Iris pigment epithelial cell (primary cell): ENCODE results near the gene GH2.
A peak's percentile ranks its signal among the peaks of the same experiment; 100 is the strongest.
"Not testable (repeated sequence)": the region's sequence is repeated elsewhere in the genome, so short reads cannot be mapped to it uniquely, and the experiment has no call there.

ENCODE experiments used
- DNase-seq: peaks from one replicate; pipeline ENCODE4 v3.0.0-alpha.2; 2011; ENCODE audit warnings: low read depth

The GH2 gene

GRCh38 chr17:63911041-63911635 lies 29.4 kb upstream of the GH2 start, which contains the start of gene CSHL1:
CSHL1 (minus strand) TSS chr17:63911258; CDS start chr17:63911196, 62 bp downstream.
- no peak for DNase-seq

GRCh38 chr17:63910096-63910495 lies 28.4 kb upstream of the GH2 start:
- DNase-seq: no peak

- DNase-seq: not testable (repeated sequence)
Observed at GRCh38 chr17:63909586-63909985, 27.8 kb upstream of the GH2 start.

- peak; percentile 11 for DNase-seq
Observed at GRCh38 chr17:63907161-63907778, 25.5 kb upstream of the GH2 start.

GRCh38 chr17:63904796-63905195 lies 23.1 kb upstream of the GH2 start:
- not testable (repeated sequence) for DNase-seq

- peak; percentile 3 for DNase-seq
Observed at GRCh38 chr17:63903787-63904201, 22.1 kb upstream of the GH2 start.

GRCh38 chr17:63901971-63902370 lies 20.2 kb upstream of the GH2 start:
- not testable (repeated sequence) for DNase-seq

GRCh38 chr17:63898899-63899798 lies 17.4 kb upstream of the GH2 start:
- DNase-seq: peak; percentile 4

GRCh38 chr17:63896524-63897354 lies 15.0 kb upstream of the GH2 start, which contains the start of gene CSH1:
CSH1 (minus strand) TSS chr17:63896574; CDS start chr17:63896511, 63 bp downstream.
- DNase-seq: not testable (repeated sequence)

GRCh38 chr17:63894821-63895220 lies 13.1 kb upstream of the GH2 start:
- DNase-seq: not testable (repeated sequence)

GRCh38 chr17:63894021-63894420 lies 12.3 kb upstream of the GH2 start:
- DNase-seq: not testable (repeated sequence)

- not testable (repeated sequence) for DNase-seq
Observed at GRCh38 chr17:63892316-63893037, 10.7 kb upstream of the GH2 start.

- DNase-seq: peak; percentile 22
Observed at GRCh38 chr17:63889026-63889848, 7.5 kb upstream of the GH2 start.

- not testable (repeated sequence) for DNase-seq
Observed at GRCh38 chr17:63885119-63885518, 3.4 kb upstream of the GH2 start.

- not testable (repeated sequence) for DNase-seq
Observed at GRCh38 chr17:63882626-63883126, 932 bp upstream of the GH2 start.

- not testable (repeated sequence) for DNase-seq
Observed at GRCh38 chr17:63881337-63881736, 407 bp downstream of the GH2 start.

- no peak for DNase-seq
Observed at GRCh38 chr17:63880706-63881105, 1.0 kb downstream of the GH2 start.

GRCh38 chr17:63878413-63878812 lies 3.3 kb downstream of the GH2 start:
- not testable (repeated sequence) for DNase-seq

- DNase-seq: not testable (repeated sequence)
Observed at GRCh38 chr17:63874693-63875092, 7.1 kb downstream of the GH2 start.
